ENCODE measurements around the gene FLNA.
"Not testable (repeated sequence)": the region's sequence is repeated elsewhere in the genome, so short reads cannot be mapped to it uniquely, and the experiment has no call there.

Gene FLNA

DNA sequence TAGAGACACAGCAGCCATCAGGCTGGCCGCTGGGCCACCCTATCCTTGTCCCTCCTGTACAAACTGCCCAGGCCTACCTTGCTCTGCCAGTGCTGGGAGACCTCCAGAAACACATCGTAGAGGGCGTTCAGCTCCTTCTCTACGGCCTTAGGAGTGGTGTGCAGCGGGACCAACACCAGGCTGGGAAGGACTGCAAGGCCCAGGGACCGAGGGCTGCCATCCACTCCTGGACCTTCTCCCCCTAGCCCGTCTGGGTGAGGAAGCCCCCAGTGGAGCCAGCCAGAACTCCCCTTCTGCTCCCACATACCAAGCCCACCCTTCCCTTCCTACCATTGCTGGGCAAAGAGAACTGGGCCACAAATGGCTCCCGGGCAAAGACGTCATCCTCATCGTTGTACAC, 28.8 kb upstream of the FLNA start:
- Mint-ChIP-seq H3K27ac (peak overlapping the region; percentile 13), H3K27me3 (peaks cover 7% of the 10 kb centered on the region), H3K4me3 (no peak overlapping the region)

GRCh38 chrX:154402622-154403127, 28.2 kb upstream of the FLNA start:
- Mint-ChIP-seq H3K36me3 (ENCODE audit: low read depth) (peaks cover 44% of the 10 kb centered on the region), H3K9me3 (no peaks in the 10 kb centered on the region), H3K4me3 (peak overlapping the region; percentile 12), H3K4me1 (ENCODE audit: low read depth) (peaks cover 6% of the 10 kb centered on the region), H3K27ac (peak overlapping the region; percentile 99), H3K27me3 (peaks cover 10% of the 10 kb centered on the region)
- DNase-seq: peak; percentile 37

More for the DNA sequence above, 28.8 kb upstream of the FLNA start:
- H3K4me1 Mint-ChIP-seq (ENCODE audit: low read depth): peaks cover 6% of the 10 kb centered on the region
- DNase-seq: no peak
- H3K36me3 Mint-ChIP-seq (ENCODE audit: low read depth): peaks cover 40% of the 10 kb centered on the region
- no peaks in the 10 kb centered on the region for H3K9me3 Mint-ChIP-seq

DNA sequence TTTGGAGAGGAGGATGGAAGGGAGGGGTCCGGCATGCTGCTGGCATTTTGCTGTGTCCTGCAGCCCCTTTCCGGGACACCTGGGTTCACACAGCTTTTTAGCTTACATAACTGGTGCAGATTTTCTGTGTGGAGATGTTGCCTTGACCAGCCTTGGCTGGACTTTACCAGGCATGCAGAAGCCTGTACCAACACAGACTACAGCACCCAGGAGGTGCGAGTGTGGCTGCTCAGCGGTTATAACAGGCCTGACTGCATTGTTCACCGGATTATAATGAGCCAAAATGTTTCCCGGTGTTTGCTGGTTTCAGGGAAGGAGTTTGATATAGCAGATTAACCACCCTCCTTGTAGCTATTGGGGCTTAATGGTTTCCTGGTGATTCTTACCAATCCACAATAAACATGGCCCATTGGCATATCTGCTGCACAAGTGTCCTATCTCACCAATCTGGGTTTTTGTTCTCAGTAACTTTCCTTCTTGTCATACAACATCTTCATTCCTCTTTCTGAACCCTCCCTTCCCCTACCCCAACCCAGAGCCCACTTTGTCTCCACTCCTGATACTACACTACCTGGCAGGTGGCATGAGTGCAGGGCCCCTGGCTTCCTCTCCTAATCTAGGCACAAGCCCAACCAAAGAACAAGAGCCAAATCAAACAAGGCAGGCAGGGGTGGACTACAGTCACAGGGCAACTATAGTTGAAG, 27.6 kb upstream of the FLNA start:
- Mint-ChIP-seq H3K4me3 (peak overlapping the region; percentile 89), H3K4me1 (ENCODE audit: low read depth) (peaks cover 7% of the 10 kb centered on the region), H3K27me3 (peaks cover 10% of the 10 kb centered on the region), H3K9me3 (no peaks in the 10 kb centered on the region), H3K36me3 (ENCODE audit: low read depth) (peaks cover 46% of the 10 kb centered on the region), H3K27ac (peak overlapping the region; percentile 99)
- peak; percentile 46 for DNase-seq

DNA sequence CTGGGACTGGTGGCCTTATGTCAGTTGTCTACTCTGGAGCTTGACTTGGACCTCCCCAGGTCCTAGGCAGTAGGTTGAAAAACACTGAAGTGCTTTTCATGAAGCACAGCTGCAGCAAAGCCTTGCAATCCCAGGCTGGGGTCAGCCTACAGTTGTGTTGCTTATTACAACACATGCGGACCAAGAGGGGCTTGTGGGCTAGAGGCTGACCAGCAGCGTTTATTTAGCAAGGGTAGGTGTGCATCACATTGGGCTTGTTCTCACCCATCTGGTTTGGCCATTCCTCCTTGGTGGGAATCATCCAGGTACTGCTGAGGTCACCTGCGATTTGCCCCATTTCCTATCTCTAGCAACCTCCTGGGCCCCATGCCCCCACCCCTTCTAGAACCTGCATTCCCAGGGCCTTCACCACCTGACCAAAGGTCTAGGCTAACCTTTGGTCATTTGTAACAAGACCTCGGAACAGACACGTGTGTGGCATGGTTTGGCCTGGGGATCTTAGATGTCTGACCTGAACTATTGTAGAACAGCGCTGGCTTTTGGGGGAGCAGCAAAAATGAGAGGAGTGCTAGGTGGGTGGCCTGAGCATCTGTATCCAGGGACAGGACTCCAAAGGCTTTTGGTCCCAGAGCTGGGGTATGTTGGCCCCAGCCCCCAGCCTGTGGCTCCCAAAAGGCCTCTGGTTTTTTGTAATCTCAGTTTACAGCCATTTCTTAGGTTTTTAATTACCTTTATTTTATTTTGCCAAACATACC, 26.8 kb upstream of the FLNA start:
- Mint-ChIP-seq H3K36me3 (ENCODE audit: low read depth) (peaks cover 47% of the 10 kb centered on the region), H3K4me3 (peak overlapping the region; percentile 89), H3K9me3 (no peaks in the 10 kb centered on the region), H3K27me3 (peaks cover 10% of the 10 kb centered on the region), H3K27ac (peak overlapping the region; percentile 99), H3K4me1 (ENCODE audit: low read depth) (peaks cover 8% of the 10 kb centered on the region)
- DNase-seq: peak; percentile 64

DNA sequence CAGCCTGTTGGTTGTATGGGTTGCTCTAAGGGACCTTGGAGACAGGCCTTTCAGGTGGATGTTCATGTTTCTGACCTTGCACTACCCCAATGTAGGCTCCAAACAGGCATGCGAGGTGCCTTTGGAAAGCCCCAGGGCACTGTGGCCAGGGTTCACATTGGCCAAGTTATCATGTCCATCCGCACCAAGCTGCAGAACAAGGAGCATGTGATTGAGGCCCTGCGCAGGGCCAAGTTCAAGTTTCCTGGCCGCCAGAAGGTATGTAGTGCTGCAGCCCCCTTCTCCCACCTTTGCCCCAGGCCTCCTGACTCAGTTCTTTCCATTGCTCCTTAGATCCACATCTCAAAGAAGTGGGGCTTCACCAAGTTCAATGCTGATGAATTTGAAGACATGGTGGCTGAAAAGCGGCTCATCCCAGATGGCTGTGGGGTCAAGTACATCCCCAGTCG, 26.0 kb upstream of the FLNA start:
- H3K27me3 Mint-ChIP-seq; H3K9me3 Mint-ChIP-seq; H3K4me1 Mint-ChIP-seq (ENCODE audit: low read depth): not testable (repeated sequence)
- DNase-seq: peak; percentile 38
- peaks cover 47% of the 10 kb centered on the region for H3K36me3 Mint-ChIP-seq (ENCODE audit: low read depth)
- H3K27ac Mint-ChIP-seq: peak overlapping the region; percentile 99
- H3K4me3 Mint-ChIP-seq: peak overlapping the region; percentile 89

DNA sequence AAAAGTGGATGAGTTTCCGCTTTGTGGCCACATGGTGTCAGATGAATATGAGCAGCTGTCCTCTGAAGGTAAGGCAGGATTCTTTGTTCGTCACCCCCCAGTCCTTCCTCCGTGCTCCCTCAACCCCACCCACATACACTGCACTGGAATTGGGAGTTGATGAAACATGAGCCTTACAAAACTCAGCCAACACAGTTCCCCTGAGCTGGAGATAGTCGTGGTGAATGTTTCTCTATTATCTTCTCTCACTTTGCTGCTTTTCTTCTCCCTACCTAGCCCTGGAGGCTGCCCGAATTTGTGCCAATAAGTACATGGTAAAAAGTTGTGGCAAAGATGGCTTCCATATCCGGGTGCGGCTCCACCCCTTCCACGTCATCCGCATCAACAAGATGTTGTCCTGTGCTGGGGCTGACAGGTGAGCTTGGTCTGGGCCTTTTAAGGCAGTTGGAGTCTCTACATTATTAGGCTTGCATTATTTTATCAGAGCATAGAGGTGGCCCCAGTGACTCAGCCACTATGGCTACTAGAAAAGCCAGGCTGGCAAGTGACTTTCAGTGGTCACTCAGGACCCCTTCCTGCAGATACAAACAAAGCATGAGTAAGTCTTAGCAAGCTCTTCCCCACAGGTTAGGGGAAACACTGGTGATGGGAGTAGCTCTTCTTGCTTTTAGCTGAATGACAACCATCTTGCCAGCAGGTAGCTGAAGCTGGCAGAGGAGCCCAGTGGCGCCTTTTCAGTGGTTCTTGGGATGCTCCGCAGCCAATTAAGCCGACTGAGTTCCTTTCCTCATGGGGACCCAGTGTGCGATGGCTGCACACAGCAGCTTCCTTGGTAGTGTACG, 25.3 kb upstream of the FLNA start:
- Mint-ChIP-seq H3K4me3 (peak overlapping the region; percentile 89), H3K36me3 (ENCODE audit: low read depth) (peaks cover 47% of the 10 kb centered on the region), H3K9me3 (no peaks in the 10 kb centered on the region), H3K27ac (peak overlapping the region; percentile 99), H3K27me3 (peaks cover 10% of the 10 kb centered on the region), H3K4me1 (ENCODE audit: low read depth) (peaks cover 8% of the 10 kb centered on the region)
- DNase-seq: peak; percentile 61

- H3K9me3 Mint-ChIP-seq: no peaks in the 10 kb centered on the region
- peak overlapping the region; percentile 99 for H3K27ac Mint-ChIP-seq
- peak overlapping the region; percentile 89 for H3K4me3 Mint-ChIP-seq
Observed at GRCh38 chrX:154398668-154399526, 24.5 kb upstream of the FLNA start.

DNA sequence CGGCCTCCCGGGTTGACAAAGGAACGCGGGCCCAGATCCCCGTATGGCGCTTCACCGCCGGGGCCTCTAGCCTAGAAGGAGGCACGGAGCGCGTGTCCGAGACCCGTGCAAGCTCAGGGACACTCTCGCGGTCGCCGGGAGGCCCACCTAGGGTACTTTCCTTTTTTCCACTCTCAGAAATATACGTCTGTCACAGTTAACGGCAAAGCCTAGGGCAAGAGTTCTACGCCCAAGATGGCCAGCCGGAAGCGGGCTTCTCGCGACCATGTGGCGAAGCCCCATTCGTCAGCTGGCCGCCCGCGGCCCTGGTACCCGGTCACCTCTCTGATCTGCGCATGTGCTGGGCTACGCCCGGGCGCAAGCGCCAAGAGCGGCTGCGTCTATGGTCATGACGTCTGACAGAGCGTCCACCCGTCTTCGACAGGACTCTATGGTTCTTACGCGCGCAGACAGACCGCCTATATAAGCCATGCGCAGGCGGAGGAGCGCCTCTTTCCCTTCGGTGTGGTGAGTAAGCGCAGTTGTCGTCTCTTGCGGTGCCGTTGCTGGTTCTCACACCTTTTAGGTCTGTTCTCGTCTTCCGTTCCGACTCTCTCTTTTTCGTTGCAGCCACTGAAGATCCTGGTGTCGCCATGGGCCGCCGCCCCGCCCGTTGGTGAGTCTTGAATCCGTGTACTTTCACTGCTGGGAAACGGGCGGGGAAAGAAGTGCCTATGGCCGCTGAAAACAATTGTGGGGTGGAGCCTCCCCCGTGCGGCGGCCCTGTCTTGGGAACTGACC, 23.6 kb upstream of the FLNA start, which contains the start of gene RPL10:
TSS of gene RPL10 (plus strand) at position 490 of the 780 bp plus-strand sequence. CDS start at position 633, 143 bp downstream.
- Mint-ChIP-seq H3K4me1 (ENCODE audit: low read depth) (peaks cover 8% of the 10 kb centered on the region), H3K4me3 (peak within 1 kb of the TSS; percentile 89), H3K27me3 (peaks cover 10% of the 10 kb centered on the region), H3K27ac (peak within 1 kb of the TSS; percentile 99), H3K36me3 (ENCODE audit: low read depth) (peaks cover 47% of the 10 kb centered on the region), H3K9me3 (no peaks in the 10 kb centered on the region)
- DNase-seq: peak; percentile 89

More at GRCh38 chrX:154398668-154399526, 24.5 kb upstream of the FLNA start:
- H3K36me3 Mint-ChIP-seq (ENCODE audit: low read depth): peaks cover 47% of the 10 kb centered on the region
- peaks cover 10% of the 10 kb centered on the region for H3K27me3 Mint-ChIP-seq
- peak; percentile 84 for DNase-seq
- peaks cover 8% of the 10 kb centered on the region for H3K4me1 Mint-ChIP-seq (ENCODE audit: low read depth)

DNA sequence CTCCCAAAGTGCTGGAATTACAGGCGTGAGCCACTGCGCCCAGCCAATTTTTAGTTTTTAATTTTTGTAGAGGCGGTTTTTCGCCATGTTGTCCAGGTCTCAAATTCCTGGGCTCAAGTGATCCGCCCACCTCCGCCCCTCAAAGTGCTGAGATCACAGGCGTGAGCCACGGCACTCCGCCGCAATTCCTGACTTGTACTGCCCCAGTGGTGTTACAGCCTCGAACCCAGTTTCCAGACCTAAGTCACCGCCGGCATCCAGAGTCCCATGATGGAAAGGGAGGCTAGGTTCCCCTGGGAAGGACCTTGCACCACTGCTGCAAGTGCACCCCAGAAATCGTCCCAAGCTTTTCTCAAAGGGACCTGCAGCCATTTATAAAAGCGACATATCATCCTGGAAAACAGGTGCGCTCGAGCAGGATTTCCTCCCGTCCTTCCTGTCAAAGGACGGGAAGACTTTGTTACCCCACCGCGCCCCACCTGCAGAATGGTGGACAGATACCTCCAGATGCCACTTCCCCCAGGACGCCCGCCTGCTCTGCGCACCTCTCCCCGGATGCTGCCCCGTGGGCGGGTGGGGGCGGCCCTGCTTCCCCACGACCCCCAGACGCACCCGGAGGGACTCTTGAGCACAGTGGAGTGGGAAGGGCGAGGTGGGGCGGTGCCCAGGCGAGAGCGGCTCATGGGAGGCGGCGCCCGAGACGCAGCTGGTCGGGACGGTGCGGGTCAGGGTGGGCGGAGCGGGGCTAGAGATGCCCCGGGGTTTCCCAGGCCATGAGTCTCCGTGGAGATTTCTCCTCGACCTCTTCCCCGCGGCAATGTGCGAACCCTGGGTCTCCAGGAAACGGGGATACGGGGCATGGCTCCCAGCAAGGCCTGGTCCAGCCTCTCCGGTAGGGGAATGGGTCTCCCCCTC, 22.8 kb upstream of the FLNA start:
- peaks cover 10% of the 10 kb centered on the region for H3K27me3 Mint-ChIP-seq
- H3K27ac Mint-ChIP-seq: peak overlapping the region; percentile 99
- peak; percentile 84 for DNase-seq
- peaks cover 8% of the 10 kb centered on the region for H3K4me1 Mint-ChIP-seq (ENCODE audit: low read depth)
- H3K9me3 Mint-ChIP-seq: no peaks in the 10 kb centered on the region
- peaks cover 45% of the 10 kb centered on the region for H3K36me3 Mint-ChIP-seq (ENCODE audit: low read depth)
- peak overlapping the region; percentile 89 for H3K4me3 Mint-ChIP-seq

- DNase-seq; H3K4me1 Mint-ChIP-seq (ENCODE audit: low read depth); H3K27me3 Mint-ChIP-seq; H3K9me3 Mint-ChIP-seq; H3K27ac Mint-ChIP-seq: not testable (repeated sequence)
- Mint-ChIP-seq H3K36me3 (ENCODE audit: low read depth) (peaks cover 39% of the 10 kb centered on the region), H3K4me3 (peak overlapping the region; percentile 89)
Observed at GRCh38 chrX:154396363-154396762, 21.9 kb upstream of the FLNA start.

DNA sequence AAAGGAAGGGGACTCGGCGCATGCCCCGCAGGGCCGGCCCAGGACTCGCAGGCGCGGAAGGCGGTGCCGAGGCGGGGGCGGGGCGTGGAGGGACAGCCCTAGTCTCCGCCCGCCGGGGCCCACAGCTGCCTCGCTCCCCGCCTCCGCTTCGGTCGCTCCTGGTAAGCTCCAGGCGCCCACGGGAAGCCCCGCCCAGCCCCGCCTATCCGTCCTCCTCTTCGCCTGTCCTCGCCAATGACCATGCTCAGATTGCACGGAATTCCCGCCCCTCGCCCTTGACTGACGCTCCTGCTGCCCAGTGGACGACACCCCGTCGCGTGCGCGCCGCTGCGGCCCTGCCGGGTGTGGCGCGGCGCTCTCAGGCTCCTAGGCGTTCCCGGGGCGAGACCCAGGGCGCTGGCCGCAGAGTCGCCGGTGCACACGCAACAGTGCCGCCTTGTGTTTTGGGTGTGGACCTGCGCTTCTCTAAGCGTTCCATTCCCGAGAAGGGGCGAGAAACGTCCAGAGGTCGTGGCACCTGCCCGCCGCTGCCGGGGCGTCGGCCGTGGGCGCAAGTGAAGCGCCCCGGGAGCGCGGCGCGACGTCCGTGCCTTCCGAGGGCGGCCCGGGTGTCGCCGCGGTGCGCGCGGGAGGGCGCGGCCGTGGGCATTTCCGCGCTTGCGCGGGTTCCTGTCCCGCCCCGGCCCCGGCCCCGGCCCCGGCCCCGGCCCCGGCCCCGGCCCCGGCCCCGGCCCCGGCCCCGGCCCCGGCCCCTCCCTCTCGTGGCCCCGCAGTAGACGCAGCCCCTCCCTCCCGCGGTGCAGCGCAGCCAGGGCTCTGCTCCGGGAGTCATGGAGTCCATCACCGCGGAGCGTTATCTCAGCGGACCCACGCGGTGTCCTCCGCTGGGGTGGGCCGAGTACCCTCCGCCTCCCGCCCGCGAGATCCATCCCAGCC, 15.6 kb upstream of the FLNA start:
- peak; percentile 74 for DNase-seq
- not testable (repeated sequence) for H3K27me3 Mint-ChIP-seq; H3K4me3 Mint-ChIP-seq; H3K36me3 Mint-ChIP-seq (ENCODE audit: low read depth); H3K27ac Mint-ChIP-seq; H3K9me3 Mint-ChIP-seq; H3K4me1 Mint-ChIP-seq (ENCODE audit: low read depth)

Data from activated T-cell treated with anti-CD3 and anti-CD28 coated beads, Interleukin-2, amount 50 U/mL, for 24 hours (primary cell).